ENCODE data around the gene ZNF415.

ZNF415 gene

GRCh38 chr19:53132141-53132991 is at the start of gene ZNF415:
Gene ZNF415, minus strand, starts transcription at chr19:53132910. Its CDS starts 10,234 bp downstream, at chr19:53122676.
- no peaks in the 10 kb centered on the region for H3K27me3 ChIP-seq (ENCODE audit: low read length)
- H3K79me2 ChIP-seq (ENCODE audit: insufficient read depth, low read length) = peaks cover 10% of the 10 kb centered on the region; the same call in 1 of the 2 replicates
- H3K4me2 ChIP-seq (ENCODE audit: low read depth, low read length, poor library complexity, severe bottlenecking) = peak within 1 kb of the TSS; percentile 64
- peaks cover 8% of the 10 kb centered on the region for H3F3A ChIP-seq (ENCODE audit: insufficient read depth)
- H3K36me3 ChIP-seq (ENCODE audit: low read length) = no peaks in the 10 kb centered on the region
- H4K20me1 ChIP-seq (ENCODE audit: low read depth, low read length) = no peaks in the 10 kb centered on the region
- peak within 1 kb of the TSS; percentile 72 for H3K9ac ChIP-seq (ENCODE audit: low read length)
- H3K9me3 ChIP-seq (ENCODE audit: insufficient read depth, low read length) = no peaks in the 10 kb centered on the region
- no peaks in the 10 kb centered on the region for H3K9me2 ChIP-seq (replicated peaks; ENCODE audit: insufficient read depth, low read length)
- H3K4me3 ChIP-seq (ENCODE audit: insufficient read depth, low read length, poor library complexity, severe bottlenecking) = peak within 1 kb of the TSS; percentile 66
- H2AFZ ChIP-seq (ENCODE audit: low read depth, low read length, severe bottlenecking) = peak within 1 kb of the TSS; percentile 87
- TF ChIP-seq CTCF (IDR thresholded peaks at IDR 0.05; ENCODE audit: insufficient read depth, low read length, poor library complexity, severe bottlenecking) (no peak), EZH2phosphoT487 (conservative IDR thresholded peaks at IDR 0.05; ENCODE audit: low read length) (no peak)
- peak within 1 kb of the TSS; percentile 31 for H3K27ac ChIP-seq (ENCODE audit: low read depth, low read length)

GRCh38 chr19:53182202-53182601 is 49.5 kb upstream of the ZNF415 start:
- Histone ChIP-seq H3K36me3 (ENCODE audit: low read length) (0 out of 2 replicates have a peak, but pooled peaks cover 8% of the 10 kb centered on the region), H3K27ac (ENCODE audit: low read depth, low read length) (no peak overlapping the region), H3K9ac (ENCODE audit: low read length) (no peak overlapping the region), H3K4me2 (ENCODE audit: low read depth, low read length, poor library complexity, severe bottlenecking) (no peak overlapping the region), H3K79me2 (ENCODE audit: insufficient read depth, low read length) (no peaks in the 10 kb centered on the region), H3K27me3 (ENCODE audit: low read length) (no peaks in the 10 kb centered on the region), H3K9me2 (replicated peaks; ENCODE audit: insufficient read depth, low read length) (no peaks in the 10 kb centered on the region), H3K9me3 (ENCODE audit: insufficient read depth, low read length) (no peaks in the 10 kb centered on the region), H2AFZ (ENCODE audit: low read depth, low read length, severe bottlenecking) (no peak overlapping the region), H3F3A (ENCODE audit: insufficient read depth) (no peaks in the 10 kb centered on the region), H4K20me1 (ENCODE audit: low read depth, low read length) (no peaks in the 10 kb centered on the region), H3K4me3 (ENCODE audit: insufficient read depth, low read length, poor library complexity, severe bottlenecking) (no peak overlapping the region)
- TF ChIP-seq EZH2phosphoT487 (conservative IDR thresholded peaks at IDR 0.05; ENCODE audit: low read length) = no peak
- TF ChIP-seq CTCF (IDR thresholded peaks at IDR 0.05; ENCODE audit: insufficient read depth, low read length, poor library complexity, severe bottlenecking) = no peak

- Histone ChIP-seq H3K27ac (ENCODE audit: low read depth, low read length) (no peak overlapping the region), H3K36me3 (ENCODE audit: low read length) (0 out of 2 replicates have a peak, but pooled peaks cover 8% of the 10 kb centered on the region), H3K4me3 (ENCODE audit: insufficient read depth, low read length, poor library complexity, severe bottlenecking) (no peak overlapping the region), H3K4me2 (ENCODE audit: low read depth, low read length, poor library complexity, severe bottlenecking) (no peak overlapping the region), H3K9ac (ENCODE audit: low read length) (no peak overlapping the region), H3K79me2 (ENCODE audit: insufficient read depth, low read length) (no peaks in the 10 kb centered on the region), H4K20me1 (ENCODE audit: low read depth, low read length) (no peaks in the 10 kb centered on the region), H3K9me3 (ENCODE audit: insufficient read depth, low read length) (no peaks in the 10 kb centered on the region), H3K9me2 (replicated peaks; ENCODE audit: insufficient read depth, low read length) (no peaks in the 10 kb centered on the region), H2AFZ (ENCODE audit: low read depth, low read length, severe bottlenecking) (no peak overlapping the region), H3F3A (ENCODE audit: insufficient read depth) (no peaks in the 10 kb centered on the region), H3K27me3 (ENCODE audit: low read length) (no peaks in the 10 kb centered on the region)
- no peak for TF ChIP-seq CTCF (IDR thresholded peaks at IDR 0.05; ENCODE audit: insufficient read depth, low read length, poor library complexity, severe bottlenecking)
Observed at GRCh38 chr19:53177986-53178385, 45.3 kb upstream of the ZNF415 start.

Measured in SU-DHL-6 (cell line).